HG02678 (cell line): Measurements from ENCODE around the gene MIF.
"Not testable (repeated sequence)": the region's sequence is repeated elsewhere in the genome, so short reads cannot be mapped to it uniquely, and the experiment has no call there.

ENCODE experiments used
- ATAC-seq: cut with Tn5 transposase; IDR thresholded peaks from one replicate; pipeline ENCODE4 v1.9.1; 2021; ENCODE audit warnings: mild to moderate bottlenecking, moderate library complexity; ENCODE audit not compliant: unreplicated experiment

MIF gene

DNA sequence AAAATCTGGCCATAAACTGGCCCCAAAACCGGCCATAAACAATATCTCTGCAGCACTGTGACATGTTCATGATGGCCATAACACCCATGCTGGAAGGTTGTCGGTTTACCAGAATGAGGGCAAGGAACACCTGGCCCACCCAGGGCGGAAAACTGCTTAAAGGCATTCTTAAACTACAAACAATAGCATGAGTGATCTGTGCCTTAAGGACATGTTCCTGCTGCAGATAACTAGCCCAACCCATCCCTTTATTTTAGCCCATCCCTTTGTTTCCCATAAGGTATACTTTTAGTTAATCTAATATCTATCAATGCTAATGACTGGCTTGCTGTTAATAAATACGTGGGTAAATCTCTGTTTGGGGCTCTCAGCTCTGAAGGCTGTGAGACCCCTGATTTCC, 6.0 kb downstream of the MIF start:
- not testable (repeated sequence) for ATAC-seq

DNA sequence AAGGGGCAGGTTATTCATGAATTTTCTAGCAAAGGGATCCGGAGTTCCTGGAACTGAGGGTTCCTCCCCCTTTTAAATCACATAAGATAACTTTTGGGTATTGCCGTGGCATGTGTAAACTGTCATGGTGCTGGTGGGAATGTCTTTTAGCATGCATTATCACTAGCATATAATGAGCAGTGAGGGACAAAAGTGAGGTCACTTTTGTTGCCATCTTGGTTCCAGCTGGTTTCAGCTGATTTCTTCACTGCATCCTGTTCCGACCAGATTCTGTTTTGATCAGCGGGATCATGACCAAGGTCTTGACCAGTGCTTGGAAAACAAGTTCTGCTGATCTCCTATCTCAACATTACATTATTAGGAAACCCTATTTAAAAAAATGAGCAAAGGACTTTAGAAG, 7.4 kb downstream of the MIF start:
- no peak for ATAC-seq

DNA sequence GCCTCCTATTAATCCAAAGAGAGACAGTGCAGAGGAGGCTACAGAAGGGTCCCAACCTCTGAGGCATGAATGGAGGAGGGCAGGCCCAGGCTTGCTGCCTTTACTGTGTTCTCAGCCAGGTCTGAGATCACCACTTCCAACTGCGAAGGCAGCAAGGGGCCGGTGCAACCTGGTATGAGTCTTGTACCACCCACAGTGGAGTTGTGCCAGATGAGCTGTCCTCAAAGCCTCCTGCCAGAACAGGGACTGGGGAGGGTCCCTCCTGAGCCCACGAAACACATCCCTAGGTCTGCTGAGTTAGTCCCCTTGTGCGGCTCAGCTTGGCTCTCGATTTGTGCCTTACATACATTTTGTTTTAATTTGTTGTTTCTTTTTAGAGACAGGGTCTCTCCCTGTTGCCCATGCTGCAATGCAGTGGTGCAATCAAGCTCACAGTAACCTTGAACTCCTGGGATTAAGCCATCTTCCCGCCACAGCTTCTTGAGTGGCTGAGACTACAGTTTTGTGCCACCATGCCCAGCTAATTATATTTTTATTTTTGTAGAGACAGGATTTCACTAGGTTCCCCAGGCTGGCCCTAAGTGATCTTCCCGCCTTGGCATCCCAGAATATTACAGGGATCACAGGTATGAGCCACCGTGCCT, 9.3 kb downstream of the MIF start:
- ATAC-seq, result no peak

GRCh38 chr22:23904573-23905254, 10.5 kb downstream of the MIF start:
- no peak for ATAC-seq

- no peak for ATAC-seq
Observed at GRCh38 chr22:23906641-23907040, 12.5 kb downstream of the MIF start.

DNA sequence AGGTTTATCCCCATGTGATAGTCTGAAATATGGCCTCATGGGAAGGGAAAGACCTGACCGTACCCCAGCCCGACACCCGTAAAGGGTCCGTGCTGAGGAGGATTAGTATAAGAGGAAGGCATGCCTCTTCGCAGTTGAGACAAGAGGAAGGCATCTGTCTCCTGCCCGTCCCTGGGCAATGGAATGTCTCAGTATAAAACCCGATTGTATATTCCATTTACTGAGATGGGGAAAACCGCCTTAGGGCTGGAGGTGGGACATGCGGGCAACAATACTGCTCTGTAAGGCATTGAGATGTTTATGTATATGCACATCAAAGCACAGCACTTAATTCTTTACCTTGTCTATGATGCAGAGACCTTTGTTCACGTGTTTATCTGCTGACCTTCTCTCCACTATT, 13.2 kb downstream of the MIF start:
- not testable (repeated sequence) for ATAC-seq

- no peak for ATAC-seq
Observed at GRCh38 chr22:23908587-23909205, 14.5 kb downstream of the MIF start.

DNA sequence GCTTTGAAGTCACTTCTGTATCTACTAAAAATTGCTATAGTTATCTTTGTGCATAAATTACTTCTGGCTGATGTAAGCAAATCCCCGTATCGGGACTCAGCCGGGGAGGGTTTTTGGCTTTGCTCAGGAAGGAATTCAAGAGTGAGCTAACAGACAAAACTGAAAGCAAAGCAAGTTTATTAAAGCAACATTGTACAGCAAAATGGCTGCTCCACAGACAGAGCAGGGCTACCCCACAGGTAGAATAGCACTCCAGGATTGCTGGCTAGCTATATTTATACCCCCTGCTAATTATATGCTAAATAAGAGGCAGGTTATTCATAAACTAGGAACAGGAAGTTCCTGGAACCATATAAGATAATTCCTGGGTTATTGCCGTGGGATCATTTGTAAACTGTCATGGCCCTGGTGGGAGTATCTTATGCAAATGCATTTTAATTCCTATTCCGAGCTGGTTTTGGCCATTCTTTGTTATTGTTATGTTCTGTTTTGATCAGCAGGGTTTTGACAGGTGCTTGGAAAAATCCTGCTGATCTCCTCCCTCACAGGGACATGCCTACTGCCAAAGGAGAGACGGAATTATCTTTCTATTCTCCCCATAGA, 15.2 kb downstream of the MIF start:
- no peak for ATAC-seq

DNA sequence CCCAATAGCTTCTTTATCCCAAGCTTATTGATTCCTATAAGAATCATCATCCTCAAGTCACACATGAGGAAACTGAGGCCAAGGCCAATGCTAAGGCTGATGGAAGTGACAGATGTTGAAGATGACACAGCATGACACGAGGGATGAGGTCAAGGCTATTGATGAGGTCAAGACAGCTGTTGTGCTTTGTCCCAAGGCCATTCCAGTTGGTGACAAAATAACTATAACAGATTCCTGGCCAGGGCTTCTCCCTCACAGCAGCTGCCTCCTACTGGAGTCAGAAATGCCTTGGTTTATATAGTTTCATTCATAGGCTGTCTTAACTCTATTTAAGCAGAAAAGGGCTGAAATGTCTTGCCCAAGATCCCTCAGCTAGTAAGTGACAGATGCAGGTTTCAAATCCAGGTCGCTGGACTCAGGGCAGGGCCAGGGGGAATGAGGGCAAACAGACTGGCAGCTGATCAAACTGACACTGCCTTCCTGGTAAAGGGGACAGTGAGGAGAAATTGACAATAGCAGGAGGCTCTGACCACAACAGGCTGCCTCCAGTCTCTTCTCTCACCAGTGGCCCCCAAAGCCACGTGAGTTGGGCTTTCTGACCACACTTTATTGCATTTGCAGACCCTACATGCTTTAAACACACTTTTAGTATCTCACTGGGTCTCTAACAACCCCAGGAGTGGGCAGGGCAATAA, 16.5 kb downstream of the MIF start:
- ATAC-seq, result no peak

- no peak for ATAC-seq
Observed at GRCh38 chr22:23911318-23911980, 17.3 kb downstream of the MIF start.

DNA sequence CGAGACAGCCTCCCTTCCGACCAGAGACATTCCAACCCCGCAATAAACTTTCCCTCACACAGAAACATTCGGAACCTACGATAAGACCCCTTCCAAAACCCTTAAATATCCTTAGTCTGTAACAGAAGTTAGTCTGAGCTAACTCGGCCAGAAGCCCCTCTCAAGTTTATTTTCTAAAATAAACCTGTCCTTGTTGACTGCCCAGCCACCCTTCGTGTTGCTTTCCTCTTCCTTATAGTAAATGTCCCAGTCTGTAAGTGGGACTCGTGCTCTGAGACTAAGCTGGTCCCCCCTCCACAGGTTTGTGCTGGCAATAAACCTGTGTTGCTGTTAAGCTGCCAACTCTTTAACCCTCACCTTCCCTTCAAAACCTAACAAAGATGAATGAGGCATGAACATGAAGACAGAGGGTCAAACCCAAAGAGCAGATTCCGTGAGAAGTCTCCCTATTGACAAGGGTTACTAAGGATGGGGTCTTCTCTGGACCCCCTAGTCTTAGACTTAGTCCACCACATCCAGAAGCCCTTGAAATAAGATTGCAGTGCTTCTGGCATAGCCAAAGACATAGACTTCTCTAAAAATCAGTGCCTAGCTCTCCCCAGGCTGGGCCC, 18.2 kb downstream of the MIF start:
- ATAC-seq, result no peak

- ATAC-seq, result no peak
Observed at GRCh38 chr22:23913306-23913660, 19.1 kb downstream of the MIF start.

GRCh38 chr22:23913661-23914353, 19.6 kb downstream of the MIF start:
- peak; percentile 95 for ATAC-seq

DNA sequence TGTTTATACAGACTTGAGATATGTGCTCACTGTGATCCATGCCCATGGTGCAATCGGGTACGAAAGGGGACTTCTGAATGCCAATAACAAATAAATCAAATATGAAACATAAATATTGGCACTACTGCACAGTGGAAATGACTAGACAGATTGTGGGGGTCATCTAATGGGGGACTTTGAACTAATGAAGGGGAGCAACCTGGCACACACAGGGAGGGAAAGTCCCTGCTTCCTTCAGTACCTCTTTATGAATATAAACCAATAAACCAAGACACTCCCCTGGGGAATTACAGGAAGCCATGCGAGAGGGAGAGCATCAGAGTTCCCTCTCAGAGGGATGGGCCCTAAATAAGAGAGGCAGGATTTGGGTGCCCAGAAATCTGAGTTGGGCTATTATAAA, 21.1 kb downstream of the MIF start:
- ATAC-seq, result no peak

- ATAC-seq, result not testable (repeated sequence)
Observed at GRCh38 chr22:23920267-23920611, 26.1 kb downstream of the MIF start.

DNA sequence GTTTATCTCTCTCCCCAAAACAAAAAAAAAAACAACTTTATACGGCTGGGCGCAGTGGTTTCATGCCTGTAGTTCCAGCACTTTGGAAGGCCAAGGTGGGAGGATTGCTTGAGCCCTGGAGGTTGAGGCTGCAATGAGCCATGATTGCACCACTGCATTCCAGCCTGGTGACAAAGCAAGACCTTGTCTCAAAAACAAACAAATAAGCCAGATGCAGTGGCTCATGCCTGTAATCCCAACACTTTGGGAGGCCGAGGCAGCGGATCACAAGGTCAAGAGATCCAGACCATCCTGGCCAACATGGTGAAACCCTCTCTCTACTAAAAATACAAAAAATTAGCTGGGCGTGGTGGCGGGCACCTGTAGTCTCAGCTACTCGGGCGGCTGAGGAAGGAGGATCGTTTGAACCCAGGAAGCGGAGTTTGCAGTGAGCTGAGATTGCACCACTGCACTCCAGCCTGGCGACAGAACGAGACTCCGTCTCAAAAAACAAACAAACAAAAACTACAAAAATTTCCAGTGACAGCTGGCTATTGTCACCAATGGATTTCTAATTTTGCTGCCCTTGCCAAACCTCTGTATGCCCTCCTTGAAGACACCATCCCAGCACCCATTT, 27.5 kb downstream of the MIF start:
- not testable (repeated sequence) for ATAC-seq

- no peak for ATAC-seq
Observed at GRCh38 chr22:23922921-23923320, 28.7 kb downstream of the MIF start.

DNA sequence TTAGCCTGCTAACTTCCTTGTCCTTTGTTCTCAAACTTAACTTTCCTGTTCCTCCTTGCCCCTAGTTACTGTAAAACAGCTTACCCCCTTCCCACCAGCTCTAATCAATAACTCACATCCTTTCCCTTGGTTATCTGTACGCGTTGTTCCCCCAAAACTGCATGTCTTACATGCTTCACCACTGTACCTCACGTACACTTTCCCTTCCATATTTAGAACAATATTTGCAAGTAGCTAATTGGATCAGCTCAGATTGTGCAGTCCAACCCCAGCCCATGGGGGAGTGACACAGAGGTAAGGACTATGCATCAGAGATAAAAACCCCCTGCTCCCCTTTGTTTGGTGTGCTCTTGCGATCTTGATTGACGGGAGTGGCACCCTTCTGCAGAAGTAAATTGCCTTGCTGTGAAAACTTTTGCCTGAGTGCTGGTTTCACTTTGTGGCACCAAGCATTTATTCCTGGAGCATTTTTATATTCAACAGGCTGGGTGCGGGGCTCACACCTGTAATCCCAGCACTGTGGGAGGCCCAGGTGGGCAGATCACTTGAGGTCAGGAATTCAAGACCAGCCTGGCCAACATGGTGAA, 30.9 kb downstream of the MIF start:
- ATAC-seq, result no peak

GRCh38 chr22:23926561-23926960, 32.4 kb downstream of the MIF start:
- no peak for ATAC-seq
